HuH-7.5 (cell line): ENCODE results near the gene KCNJ10.
A peak's percentile ranks its signal among the peaks of the same experiment; 100 is the strongest.

Source experiments
- DNase-seq: peaks from one replicate; pipeline ENCODE4 v3.0.0; 2011; ENCODE audit warnings: low spot score

KCNJ10 gene

GRCh38 chr1:160083968-160084770 is 14.2 kb upstream of the KCNJ10 start:
- peak; percentile 80 for DNase-seq

GRCh38 chr1:160082926-160083325 is 13.0 kb upstream of the KCNJ10 start:
- no peak for DNase-seq

GRCh38 chr1:160082487-160082886 is 12.5 kb upstream of the KCNJ10 start:
- DNase-seq, result no peak

GRCh38 chr1:160081261-160081936 is 11.4 kb upstream of the KCNJ10 start, which contains the start of gene KCNJ9:
KCNJ9 (plus strand) TSS chr1:160081538; CDS start chr1:160084031, 2,493 bp downstream.
- no peak for DNase-seq

- DNase-seq, result no peak
Measured at GRCh38 chr1:160080381-160081100, 10.6 kb upstream of the KCNJ10 start.

- DNase-seq, result no peak
Measured at GRCh38 chr1:160079448-160079847, 9.5 kb upstream of the KCNJ10 start.

- DNase-seq, result peak; percentile 73
Measured at GRCh38 chr1:160078512-160079195, 8.7 kb upstream of the KCNJ10 start.

- DNase-seq, result no peak
Measured at GRCh38 chr1:160077486-160077885, 7.5 kb upstream of the KCNJ10 start.

- no peak for DNase-seq
Measured at GRCh38 chr1:160076295-160076694, 6.3 kb upstream of the KCNJ10 start.

GRCh38 chr1:160075836-160076235 is 5.9 kb upstream of the KCNJ10 start:
- DNase-seq, result no peak

GRCh38 chr1:160074865-160075264 is 4.9 kb upstream of the KCNJ10 start:
- DNase-seq, result no peak

GRCh38 chr1:160071289-160071688 is 1.3 kb upstream of the KCNJ10 start:
- no peak for DNase-seq

- DNase-seq, result peak; percentile 43
Measured at GRCh38 chr1:160070243-160071163, 543 bp upstream of the KCNJ10 start.

GRCh38 chr1:160068225-160068624 is 1.7 kb downstream of the KCNJ10 start:
- DNase-seq, result no peak

- no peak for DNase-seq
Measured at GRCh38 chr1:160066829-160067745, 2.9 kb downstream of the KCNJ10 start.

- DNase-seq, result no peak
Measured at GRCh38 chr1:160064746-160065145, 5.2 kb downstream of the KCNJ10 start.

GRCh38 chr1:160064164-160064563 is 5.8 kb downstream of the KCNJ10 start:
- DNase-seq, result no peak

GRCh38 chr1:160063176-160063575 is 6.8 kb downstream of the KCNJ10 start:
- no peak for DNase-seq

- no peak for DNase-seq
Measured at GRCh38 chr1:160062230-160062532, 7.8 kb downstream of the KCNJ10 start.
